ENCODE measurements around the gene ANXA3. TPM values are rescaled to one million over a fixed set of nuclear protein-coding genes. Genes with fewer than 3 reads are reported as not detected.

The ANXA3 gene
- polyA plus RNA-seq, 1 donor from 2014 or later: 0.27 TPM

DNA sequence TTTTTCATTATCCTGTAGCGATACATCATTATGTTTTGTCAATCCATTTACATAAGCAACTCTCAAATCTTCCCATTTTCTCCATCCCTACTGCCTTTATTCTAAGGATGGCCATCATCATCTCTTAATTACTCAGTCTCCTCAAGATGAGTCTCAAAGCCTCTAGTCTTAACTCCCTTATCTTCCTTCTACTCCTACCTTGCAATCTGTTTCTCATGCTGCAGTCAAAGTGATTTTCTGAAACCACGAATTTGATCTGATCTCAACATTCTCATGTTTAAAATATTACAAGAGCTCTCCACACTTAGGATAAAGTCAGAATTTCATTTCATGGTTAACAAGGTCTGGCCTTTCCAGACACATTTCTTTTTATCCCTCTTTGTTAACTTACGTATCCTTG lies 51.8 kb downstream of the ANXA3 start:
- H3K4me2 ChIP-seq (ENCODE audit: low read length): no peak overlapping the region
- no peak overlapping the region for H3K27ac ChIP-seq (ENCODE audit: low read length)

DNA sequence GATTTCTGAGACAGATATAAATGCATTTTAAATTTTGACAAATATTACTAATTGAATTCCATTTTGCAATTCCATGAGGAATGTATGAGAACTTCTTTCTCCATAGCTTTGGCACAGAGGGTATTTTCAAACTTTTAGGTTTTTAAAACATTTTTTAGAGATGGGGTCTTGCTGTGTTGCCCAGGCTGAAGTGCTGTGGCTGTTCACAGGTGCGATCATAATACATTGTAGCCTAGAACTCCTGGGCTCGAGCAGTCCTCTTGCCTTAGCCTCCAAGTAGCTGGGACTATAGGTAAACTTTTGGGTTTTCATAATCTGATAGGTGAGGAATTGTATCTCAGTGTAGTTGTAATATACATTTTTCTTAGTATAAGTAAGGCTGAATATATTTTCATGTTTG lies 53.4 kb downstream of the ANXA3 start:
- no peaks in the 10 kb centered on the region for H3K9me3 ChIP-seq (ENCODE audit: low read length)
- TF ChIP-seq RAD21 (conservative IDR thresholded peaks at IDR 0.05): no peak
- TF ChIP-seq TAF1 (IDR thresholded peaks at IDR 0.05; ENCODE audit: low read depth): no peak
- no peak for TF ChIP-seq SMC3 (conservative IDR thresholded peaks at IDR 0.05; ENCODE audit: poor library complexity)
- TF ChIP-seq EP300 (conservative IDR thresholded peaks at IDR 0.05; ENCODE audit: poor library complexity, severe bottlenecking): no peak
- no peak for TF ChIP-seq EZH2 (IDR thresholded peaks at IDR 0.05; ENCODE audit: borderline replicate concordance, insufficient read depth, low read length, poor library complexity, severe bottlenecking)
- TF ChIP-seq MXI1 (conservative IDR thresholded peaks at IDR 0.05; ENCODE audit: poor library complexity, severe bottlenecking): no peak
- TF ChIP-seq POLR2AphosphoS5 (IDR thresholded peaks at IDR 0.05): no peak
- TF ChIP-seq, protein P1, sequence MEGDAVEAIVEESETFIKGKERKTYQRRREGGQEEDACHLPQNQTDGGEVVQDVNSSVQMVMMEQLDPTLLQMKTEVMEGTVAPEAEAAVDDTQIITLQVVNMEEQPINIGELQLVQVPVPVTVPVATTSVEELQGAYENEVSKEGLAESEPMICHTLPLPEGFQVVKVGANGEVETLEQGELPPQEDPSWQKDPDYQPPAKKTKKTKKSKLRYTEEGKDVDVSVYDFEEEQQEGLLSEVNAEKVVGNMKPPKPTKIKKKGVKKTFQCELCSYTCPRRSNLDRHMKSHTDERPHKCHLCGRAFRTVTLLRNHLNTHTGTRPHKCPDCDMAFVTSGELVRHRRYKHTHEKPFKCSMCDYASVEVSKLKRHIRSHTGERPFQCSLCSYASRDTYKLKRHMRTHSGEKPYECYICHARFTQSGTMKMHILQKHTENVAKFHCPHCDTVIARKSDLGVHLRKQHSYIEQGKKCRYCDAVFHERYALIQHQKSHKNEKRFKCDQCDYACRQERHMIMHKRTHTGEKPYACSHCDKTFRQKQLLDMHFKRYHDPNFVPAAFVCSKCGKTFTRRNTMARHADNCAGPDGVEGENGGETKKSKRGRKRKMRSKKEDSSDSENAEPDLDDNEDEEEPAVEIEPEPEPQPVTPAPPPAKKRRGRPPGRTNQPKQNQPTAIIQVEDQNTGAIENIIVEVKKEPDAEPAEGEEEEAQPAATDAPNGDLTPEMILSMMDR (IDR thresholded peaks at IDR 0.05; ENCODE audit: poor library complexity, severe bottlenecking): no peak
- TF ChIP-seq, protein P2, sequence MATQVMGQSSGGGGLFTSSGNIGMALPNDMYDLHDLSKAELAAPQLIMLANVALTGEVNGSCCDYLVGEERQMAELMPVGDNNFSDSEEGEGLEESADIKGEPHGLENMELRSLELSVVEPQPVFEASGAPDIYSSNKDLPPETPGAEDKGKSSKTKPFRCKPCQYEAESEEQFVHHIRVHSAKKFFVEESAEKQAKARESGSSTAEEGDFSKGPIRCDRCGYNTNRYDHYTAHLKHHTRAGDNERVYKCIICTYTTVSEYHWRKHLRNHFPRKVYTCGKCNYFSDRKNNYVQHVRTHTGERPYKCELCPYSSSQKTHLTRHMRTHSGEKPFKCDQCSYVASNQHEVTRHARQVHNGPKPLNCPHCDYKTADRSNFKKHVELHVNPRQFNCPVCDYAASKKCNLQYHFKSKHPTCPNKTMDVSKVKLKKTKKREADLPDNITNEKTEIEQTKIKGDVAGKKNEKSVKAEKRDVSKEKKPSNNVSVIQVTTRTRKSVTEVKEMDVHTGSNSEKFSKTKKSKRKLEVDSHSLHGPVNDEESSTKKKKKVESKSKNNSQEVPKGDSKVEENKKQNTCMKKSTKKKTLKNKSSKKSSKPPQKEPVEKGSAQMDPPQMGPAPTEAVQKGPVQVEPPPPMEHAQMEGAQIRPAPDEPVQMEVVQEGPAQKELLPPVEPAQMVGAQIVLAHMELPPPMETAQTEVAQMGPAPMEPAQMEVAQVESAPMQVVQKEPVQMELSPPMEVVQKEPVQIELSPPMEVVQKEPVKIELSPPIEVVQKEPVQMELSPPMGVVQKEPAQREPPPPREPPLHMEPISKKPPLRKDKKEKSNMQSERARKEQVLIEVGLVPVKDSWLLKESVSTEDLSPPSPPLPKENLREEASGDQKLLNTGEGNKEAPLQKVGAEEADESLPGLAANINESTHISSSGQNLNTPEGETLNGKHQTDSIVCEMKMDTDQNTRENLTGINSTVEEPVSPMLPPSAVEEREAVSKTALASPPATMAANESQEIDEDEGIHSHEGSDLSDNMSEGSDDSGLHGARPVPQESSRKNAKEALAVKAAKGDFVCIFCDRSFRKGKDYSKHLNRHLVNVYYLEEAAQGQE (IDR thresholded peaks at IDR 0.05; ENCODE audit: borderline replicate concordance): no peak
- no peaks in the 10 kb centered on the region for H4K20me1 ChIP-seq (ENCODE audit: insufficient read depth)
- no peak overlapping the region for H3K4me3 ChIP-seq (ENCODE audit: low read length)
- H3K27me3 ChIP-seq (ENCODE audit: insufficient read depth, low read depth, low read length): no peaks in the 10 kb centered on the region
- H3K79me2 ChIP-seq (replicated peaks; ENCODE audit: insufficient read depth, low read length): no peaks in the 10 kb centered on the region
- H3F3A ChIP-seq (ENCODE audit: insufficient read depth, low read length, poor library complexity, severe bottlenecking): no peaks in the 10 kb centered on the region
- no peak overlapping the region for H3K9ac ChIP-seq (ENCODE audit: low read length)
- no peak overlapping the region for H3K4me2 ChIP-seq (ENCODE audit: low read length)
- H2AFZ ChIP-seq (ENCODE audit: low read depth, low read length): no peak overlapping the region
- H3K27ac ChIP-seq (ENCODE audit: low read length): no peak overlapping the region
- H3K9me2 ChIP-seq (ENCODE audit: insufficient read depth, low read length): no peaks in the 10 kb centered on the region
- no peaks in the 10 kb centered on the region for H3K36me3 ChIP-seq (ENCODE audit: insufficient read depth, low read length)

More for the DNA sequence above, 51.8 kb downstream of the ANXA3 start:
- Histone ChIP-seq H4K20me1 (ENCODE audit: insufficient read depth) (no peaks in the 10 kb centered on the region), H3K27me3 (ENCODE audit: insufficient read depth, low read depth, low read length) (no peaks in the 10 kb centered on the region), H3K79me2 (replicated peaks; ENCODE audit: insufficient read depth, low read length) (no peaks in the 10 kb centered on the region), H3K9ac (ENCODE audit: low read length) (no peak overlapping the region), H3K9me3 (ENCODE audit: low read length) (no peaks in the 10 kb centered on the region), H3F3A (ENCODE audit: insufficient read depth, low read length, poor library complexity, severe bottlenecking) (no peaks in the 10 kb centered on the region), H3K9me2 (ENCODE audit: insufficient read depth, low read length) (no peaks in the 10 kb centered on the region), H3K36me3 (ENCODE audit: insufficient read depth, low read length) (no peaks in the 10 kb centered on the region), H2AFZ (ENCODE audit: low read depth, low read length) (no peak overlapping the region), H3K4me3 (ENCODE audit: low read length) (no peak overlapping the region)
- TF ChIP-seq SMC3 (conservative IDR thresholded peaks at IDR 0.05; ENCODE audit: poor library complexity) (no peak), MXI1 (conservative IDR thresholded peaks at IDR 0.05; ENCODE audit: poor library complexity, severe bottlenecking) (no peak), TAF1 (IDR thresholded peaks at IDR 0.05; ENCODE audit: low read depth) (no peak), EZH2 (IDR thresholded peaks at IDR 0.05; ENCODE audit: borderline replicate concordance, insufficient read depth, low read length, poor library complexity, severe bottlenecking) (no peak)

All from neural cell (in vitro differentiated cells).